ENCODE results near the gene TDRD15. TPM values are rescaled to one million over a fixed set of nuclear protein-coding genes. Genes with fewer than 3 reads are reported as not detected.

TDRD15 gene
- total RNA-seq, 1 experiment from 2014 or later = not detected

- BruUV-seq (replicated peaks) = no TSS peak
- Mint-ChIP-seq H3K4me1 (ENCODE audit: low read depth, unreplicated experiment) (peaks cover 17% of the 10 kb centered on the region), H3K27ac (ENCODE audit: unreplicated experiment) (no peak overlapping the region), H3K9me3 (ENCODE audit: unreplicated experiment) (no peaks in the 10 kb centered on the region), H3K4me3 (ENCODE audit: unreplicated experiment) (no peak overlapping the region), H3K27me3 (ENCODE audit: insufficient read depth, unreplicated experiment) (no peaks in the 10 kb centered on the region), H3K36me3 (ENCODE audit: insufficient read depth, unreplicated experiment) (no peaks in the 10 kb centered on the region)
- ChIA-PET CTCF (no interaction called here), POLR2A (no interaction called here)
- Histone ChIP-seq H3K27me3 (replicated peaks; ENCODE audit: control insufficient read depth, insufficient read depth, low read length) (no peaks in the 10 kb centered on the region), H3K4me3 (ENCODE audit: low read depth, low read length) (no peak overlapping the region), H3K4me1 (peaks cover 4% of the 10 kb centered on the region; the same call in 1 of the 2 replicates), H3K36me3 (ENCODE audit: control insufficient read depth, insufficient read depth, low read length) (no peaks in the 10 kb centered on the region), H3K9me3 (no peaks in the 10 kb centered on the region)
- intact Hi-C loops (cut with micrococcal nuclease; ENCODE audit: unreplicated experiment) = loop anchor here (2.0 kb wide), 1 partner anchor 25 kb away; no protein-coding TSS in a partner anchor
- no peak for TF ChIP-seq CTCF (IDR thresholded peaks at IDR 0.05; ENCODE audit: insufficient read depth in 1 of 2, low read depth in 1 of 2, low read length in 1 of 2, severe bottlenecking in 1 of 2, unreplicated experiment in 1 of 2)
- DNase-seq = no peak
Measured at GRCh38 chr2:21095714-21096113, 28.1 kb upstream of the TDRD15 start.

- Mint-ChIP-seq H3K4me3 (ENCODE audit: unreplicated experiment) (no peak overlapping the region), H3K27ac (ENCODE audit: unreplicated experiment) (no peak overlapping the region), H3K36me3 (ENCODE audit: insufficient read depth, unreplicated experiment) (no peaks in the 10 kb centered on the region), H3K4me1 (ENCODE audit: low read depth, unreplicated experiment) (peaks cover 17% of the 10 kb centered on the region), H3K27me3 (ENCODE audit: insufficient read depth, unreplicated experiment) (no peaks in the 10 kb centered on the region), H3K9me3 (ENCODE audit: unreplicated experiment) (no peaks in the 10 kb centered on the region)
- no TSS peak for BruUV-seq (replicated peaks)
- DNase-seq = no peak
- ChIA-PET CTCF (no interaction called here), POLR2A (no interaction called here)
- no peak for TF ChIP-seq CTCF (IDR thresholded peaks at IDR 0.05; ENCODE audit: insufficient read depth in 1 of 2, low read depth in 1 of 2, low read length in 1 of 2, severe bottlenecking in 1 of 2, unreplicated experiment in 1 of 2)
- H3K4me3 ChIP-seq (ENCODE audit: low read depth, low read length) = no peak overlapping the region
- no peaks in the 10 kb centered on the region for H3K36me3 ChIP-seq (ENCODE audit: control insufficient read depth, insufficient read depth, low read length)
- H3K9me3 ChIP-seq = no peaks in the 10 kb centered on the region
- H3K27me3 ChIP-seq (replicated peaks; ENCODE audit: control insufficient read depth, insufficient read depth, low read length) = no peaks in the 10 kb centered on the region
- H3K4me1 ChIP-seq = peaks cover 4% of the 10 kb centered on the region; the same call in 1 of the 2 replicates
- intact Hi-C loops (cut with micrococcal nuclease; ENCODE audit: unreplicated experiment) = loop anchor here (2.0 kb wide), 1 partner anchor 26 kb away; no protein-coding TSS in a partner anchor
Measured at GRCh38 chr2:21096458-21096857, 27.3 kb upstream of the TDRD15 start.

GRCh38 chr2:21097331-21097730 is 26.4 kb upstream of the TDRD15 start:
- no peak overlapping the region for H3K27ac Mint-ChIP-seq (ENCODE audit: unreplicated experiment)
- H3K4me1 Mint-ChIP-seq (ENCODE audit: low read depth, unreplicated experiment) = peaks cover 17% of the 10 kb centered on the region
- DNase-seq = no peak
- H3K27me3 ChIP-seq (replicated peaks; ENCODE audit: control insufficient read depth, insufficient read depth, low read length) = no peaks in the 10 kb centered on the region
- intact Hi-C loops (cut with micrococcal nuclease; ENCODE audit: unreplicated experiment) = loop anchor here (2.0 kb wide), 1 partner anchor 27 kb away; no protein-coding TSS in a partner anchor
- no peak overlapping the region for H3K4me3 Mint-ChIP-seq (ENCODE audit: unreplicated experiment)
- no TSS peak for BruUV-seq (replicated peaks)
- peaks cover 4% of the 10 kb centered on the region; the same call in 1 of the 2 replicates for H3K4me1 ChIP-seq
- no peaks in the 10 kb centered on the region for H3K9me3 Mint-ChIP-seq (ENCODE audit: unreplicated experiment)
- no peaks in the 10 kb centered on the region for H3K36me3 ChIP-seq (ENCODE audit: control insufficient read depth, insufficient read depth, low read length)
- ChIA-PET CTCF (no interaction called here), POLR2A (no interaction called here)
- no peaks in the 10 kb centered on the region for H3K9me3 ChIP-seq
- H3K36me3 Mint-ChIP-seq (ENCODE audit: insufficient read depth, unreplicated experiment) = no peaks in the 10 kb centered on the region
- TF ChIP-seq CTCF (IDR thresholded peaks at IDR 0.05; ENCODE audit: insufficient read depth in 1 of 2, low read depth in 1 of 2, low read length in 1 of 2, severe bottlenecking in 1 of 2, unreplicated experiment in 1 of 2) = no peak
- H3K4me3 ChIP-seq (ENCODE audit: low read depth, low read length) = no peak overlapping the region
- H3K27me3 Mint-ChIP-seq (ENCODE audit: insufficient read depth, unreplicated experiment) = no peaks in the 10 kb centered on the region

Measured in Caco-2 (cell line).